ENCODE measurements around the gene PRX.

- TF ChIP-seq, protein P1, sequence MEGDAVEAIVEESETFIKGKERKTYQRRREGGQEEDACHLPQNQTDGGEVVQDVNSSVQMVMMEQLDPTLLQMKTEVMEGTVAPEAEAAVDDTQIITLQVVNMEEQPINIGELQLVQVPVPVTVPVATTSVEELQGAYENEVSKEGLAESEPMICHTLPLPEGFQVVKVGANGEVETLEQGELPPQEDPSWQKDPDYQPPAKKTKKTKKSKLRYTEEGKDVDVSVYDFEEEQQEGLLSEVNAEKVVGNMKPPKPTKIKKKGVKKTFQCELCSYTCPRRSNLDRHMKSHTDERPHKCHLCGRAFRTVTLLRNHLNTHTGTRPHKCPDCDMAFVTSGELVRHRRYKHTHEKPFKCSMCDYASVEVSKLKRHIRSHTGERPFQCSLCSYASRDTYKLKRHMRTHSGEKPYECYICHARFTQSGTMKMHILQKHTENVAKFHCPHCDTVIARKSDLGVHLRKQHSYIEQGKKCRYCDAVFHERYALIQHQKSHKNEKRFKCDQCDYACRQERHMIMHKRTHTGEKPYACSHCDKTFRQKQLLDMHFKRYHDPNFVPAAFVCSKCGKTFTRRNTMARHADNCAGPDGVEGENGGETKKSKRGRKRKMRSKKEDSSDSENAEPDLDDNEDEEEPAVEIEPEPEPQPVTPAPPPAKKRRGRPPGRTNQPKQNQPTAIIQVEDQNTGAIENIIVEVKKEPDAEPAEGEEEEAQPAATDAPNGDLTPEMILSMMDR (IDR thresholded peaks at IDR 0.05; ENCODE audit: borderline replicate concordance, extremely low read depth, low read length, poor library complexity, severe bottlenecking) = no peak
- TF ChIP-seq EZH2 (IDR thresholded peaks at IDR 0.05; ENCODE audit: borderline replicate concordance, low read depth, low read length, severe bottlenecking) = no peak
Measured at GRCh38 chr19:40416918-40417642, 3.9 kb upstream of the PRX start.
